HCT116 (cell line): Measurements from ENCODE around the gene HIVEP1. TPM values are rescaled to one million over a fixed set of nuclear protein-coding genes. Genes with fewer than 3 reads are reported as not detected.

Source experiments
- ATAC-seq: fragments of 200-7000 bp; cut with Tn5 transposase; 2 replicates; pipeline ENCODE4 v1.9.1; 2020; ENCODE audit warnings: mild to moderate bottlenecking, moderate library complexity
- BruUV-seq: library from RNA; stranded (reverse); fragments of 400-500 nt; replicated peaks from 2 replicates; lab custom pipeline; 2021; lab: Mats Ljungman, UMichigan
- CTCF ChIA-PET: fragments of 300-600 bp; sonication (Branson Sonifier 250); formaldehyde crosslinking; loops from one replicate; lab custom pipeline; 2021; ENCODE audit warnings: antibody characterized with exemption; lab: Charles Lee
- POLR2A ChIA-PET: fragments of 300-600, 350-600 bp; sonication (Branson Sonifier 250); formaldehyde crosslinking; loops from one replicate; lab custom pipeline; 2021; ENCODE audit warnings: antibody characterized with exemption; lab: Charles Lee
- RAD21 ChIA-PET, 2 experiments: fragments of 300-600 bp; sonication (Branson Sonifier 250); formaldehyde crosslinking; loops; one replicate each; lab custom pipeline; 2023; ENCODE audit warnings: low total read pairs in 2 of 2; ENCODE audit not compliant: uncharacterized antibody in 2 of 2, unreplicated experiment in 2 of 2, low non-redundant PET in 1 of 2; lab: Charles Lee
- DNase-seq: peaks from one replicate; pipeline ENCODE4 v3.0.0-alpha.2; 2010; ENCODE audit warnings: low read depth, low spot score
- H2AFZ ChIP-seq: fragments of 200-600 bp; shearing (Covaris generic), sonication (generic); 2 replicates; pipeline ENCODE4 v1.6.1; 2017; ENCODE audit warnings: low read depth, mixed run types, mixed read lengths, antibody characterized with exemption, low read length; ENCODE audit not compliant: poor library complexity, severe bottlenecking
- H3K27ac ChIP-seq: 2 replicates; pipeline ENCODE4 v1.5.1; 2012; ENCODE audit warnings: low read depth, low read length
- H3K27me3 ChIP-seq: fragments of 200-600 bp; sonication (generic); 2 replicates; pipeline ENCODE4 v1.6.1; 2016; ENCODE audit warnings: mixed run types, low read length, mixed read lengths; ENCODE audit not compliant: insufficient read depth
- H3K36me3 ChIP-seq, 2 experiments: fragments of 200-500 bp in 1 of 2; fragments of 200-600 bp in 1 of 2; sonication (Bioruptor generic) in 1 of 2; sonication (generic) in 1 of 2; 2 replicates each; pipeline versions ENCODE4 v1.5.1 to v1.6.1; 2014 to 2016; ENCODE audit warnings: low read length in 2 of 2, inconsistent platforms in 1 of 2, mixed read lengths in 1 of 2, mixed run types in 1 of 2; ENCODE audit not compliant: insufficient read depth in 2 of 2, control insufficient read depth in 1 of 2
- H3K4me1 ChIP-seq, 2 experiments: fragments of 200-600 bp in 1 of 2; sonication (generic) in 1 of 2; 2 replicates each; pipeline versions ENCODE4 v1.5.1 to v1.6.1; 2012 to 2017; ENCODE audit warnings: low read length in 2 of 2, inconsistent platforms in 1 of 2, mild to moderate bottlenecking in 1 of 2, mixed read lengths in 1 of 2, mixed run types in 1 of 2, moderate library complexity in 1 of 2; ENCODE audit not compliant: insufficient read depth in 2 of 2, control insufficient read depth in 1 of 2
- H3K4me2 ChIP-seq: fragments of 200-600 bp; sonication (generic); 2 replicates; pipeline ENCODE4 v1.6.1; 2017; ENCODE audit warnings: mixed run types, low read length, mixed read lengths
- H3K4me3 ChIP-seq, 2 experiments: fragments of 200-600 bp in 1 of 2; sonication (generic) in 1 of 2; replicated peaks in 1 of 2; 2 replicates each; pipeline ENCODE4 v1.5.1; 2011 to 2016; ENCODE audit warnings: low read length in 2 of 2, control low read depth in 1 of 2, low read depth in 1 of 2, mild to moderate bottlenecking in 1 of 2, mixed read lengths in 1 of 2, mixed run types in 1 of 2
- H3K79me2 ChIP-seq: fragments of 200-600 bp; sonication (generic); 2 replicates; pipeline ENCODE4 v1.6.1; 2017; ENCODE audit warnings: mild to moderate bottlenecking, mixed run types, low read length, moderate library complexity, mixed read lengths; ENCODE audit not compliant: insufficient read depth
- H3K9ac ChIP-seq: fragments of 200-600 bp; sonication (generic); 2 replicates; pipeline ENCODE4 v1.6.1; 2016; ENCODE audit warnings: low read length, mixed read lengths
- H3K9me2 ChIP-seq: fragments of 200-600 bp; sonication (generic), shearing (Covaris generic); 2 replicates; pipeline ENCODE4 v1.6.1; 2017; ENCODE audit warnings: mixed run types, mild to moderate bottlenecking, moderate library complexity; ENCODE audit not compliant: insufficient read depth
- H3K9me3 ChIP-seq, 2 experiments: fragments of 200-500 bp in 1 of 2; fragments of 200-600 bp in 1 of 2; sonication (Bioruptor generic) in 1 of 2; sonication (generic) in 1 of 2; 2 replicates each; pipeline ENCODE4 v1.6.1; 2014 to 2017; ENCODE audit warnings: low read length in 2 of 2, mixed read lengths in 2 of 2, inconsistent platforms in 1 of 2, low read depth in 1 of 2, mild to moderate bottlenecking in 1 of 2, mixed run types in 1 of 2, moderate library complexity in 1 of 2; ENCODE audit not compliant: control insufficient read depth in 1 of 2, insufficient read depth in 1 of 2
- H4K20me1 ChIP-seq: fragments of 200-600 bp; sonication (generic), shearing (Covaris generic); 2 replicates; pipeline ENCODE4 v1.6.1; 2017; ENCODE audit warnings: mixed run types, mild to moderate bottlenecking, moderate library complexity; ENCODE audit not compliant: insufficient read depth
- CBX3 ChIP-seq: IDR thresholded peaks from 2 replicates; pipeline ENCODE4 v1.6.1; 2012; ENCODE audit warnings: low read depth
- CTCF ChIP-seq, 3 experiments: fragments of 200-600 bp in 1 of 3; sonication (generic) in 1 of 3; IDR thresholded peaks in 2 of 3; conservative IDR thresholded peaks in 1 of 3; 2 replicates each; pipeline ENCODE4 v1.5.1; 2012 to 2017; ENCODE audit warnings: low read depth in 2 of 3, low read length in 2 of 3, antibody characterized with exemption in 1 of 3, borderline replicate concordance in 1 of 3, control low read depth in 1 of 3, mild to moderate bottlenecking in 1 of 3, mixed read lengths in 1 of 3, mixed run types in 1 of 3, moderate library complexity in 1 of 3; ENCODE audit not compliant: insufficient read depth in 1 of 3
- EGR1 ChIP-seq: IDR thresholded peaks from 2 replicates; pipeline ENCODE4 v1.6.1; 2012; ENCODE audit warnings: low read depth
- EZH2 ChIP-seq: fragments of 200-600 bp; sonication (generic); IDR thresholded peaks from 2 replicates; pipeline ENCODE4 v1.6.1; 2017; ENCODE audit warnings: antibody characterized with exemption, mixed run types
- EZH2phosphoT487 ChIP-seq: fragments of 200-600 bp; IDR thresholded peaks from 2 replicates; pipeline ENCODE4 v1.6.1; 2018; ENCODE audit warnings: antibody characterized with exemption, borderline replicate concordance
- FOSL1 ChIP-seq: IDR thresholded peaks from 2 replicates; pipeline ENCODE4 v1.6.1; 2012; ENCODE audit warnings: low read depth
- MAX ChIP-seq: IDR thresholded peaks from 2 replicates; pipeline ENCODE4 v1.6.1; 2012
- POLR2A ChIP-seq: IDR thresholded peaks from 2 replicates; pipeline ENCODE4 v1.7.0; 2011; ENCODE audit warnings: borderline replicate concordance; ENCODE audit not compliant: insufficient read depth, insufficient read length; ENCODE audit errors: extremely low read depth
- POLR2AphosphoS5 ChIP-seq: IDR thresholded peaks from 2 replicates; pipeline ENCODE4 v1.6.1; 2011; ENCODE audit warnings: mild to moderate bottlenecking, low read depth, low read length, moderate library complexity
- RAD21 ChIP-seq: IDR thresholded peaks from 2 replicates; pipeline ENCODE4 v1.6.1; 2012; ENCODE audit warnings: low read depth, mild to moderate bottlenecking
- SIN3A ChIP-seq: IDR thresholded peaks from 2 replicates; pipeline ENCODE4 v1.6.1; 2012; ENCODE audit warnings: low read depth
- SRF ChIP-seq: IDR thresholded peaks from 2 replicates; pipeline ENCODE4 v1.6.1; 2012; ENCODE audit warnings: low read depth
- TCF7L2 ChIP-seq: IDR thresholded peaks from 2 replicates; pipeline ENCODE4 v1.7.0; 2011; ENCODE audit warnings: borderline replicate concordance, inconsistent platforms; ENCODE audit not compliant: insufficient read depth, insufficient read length; ENCODE audit errors: extremely low read depth
- YY1 ChIP-seq: IDR thresholded peaks from 2 replicates; pipeline ENCODE4 v1.6.1; 2011; ENCODE audit warnings: low read length, low read depth, moderate library complexity, mild to moderate bottlenecking; ENCODE audit not compliant: insufficient replicate concordance; ENCODE audit errors: extremely low read depth
- ZFX ChIP-seq: fragments of 450-650 bp; IDR thresholded peaks from 2 replicates; pipeline ENCODE4 v1.6.1; 2017
- ZNF274 ChIP-seq: fragments of 200-500 bp; sonication (Bioruptor generic); IDR thresholded peaks from 2 replicates; pipeline ENCODE4 v1.6.1; 2014; ENCODE audit warnings: mild to moderate bottlenecking, low read depth, low read length, inconsistent platforms
- intact Hi-C: fragments of 100-400 bp; cut with micrococcal nuclease; formaldehyde crosslinking; loops from 2 replicates; pipeline ENCODE4 v1.10.0; 2022
- total RNA-seq: library from RNA; stranded (reverse); gene quantifications from one replicate; pipeline ENCODE4 v1.2.1, GENCODE V29; 2021; ENCODE audit not compliant: unreplicated experiment
- TF ChIP-seq, protein P1 (sequence below): IDR thresholded peaks from 2 replicates; pipeline ENCODE4 v1.6.1; 2012
- TF ChIP-seq, protein P2 (sequence below): IDR thresholded peaks from 2 replicates; pipeline ENCODE4 v1.6.1; 2012; ENCODE audit warnings: low read depth

The HIVEP1 gene
- total RNA-seq, 1 experiment from 2014 or later = 11.2 TPM

- Histone ChIP-seq H3K4me2 (no peak overlapping the region), H3K36me3 (no peaks in the 10 kb centered on the region), H3K27ac (no peak overlapping the region), H3K9me3 (no peaks in the 10 kb centered on the region), H3K9ac (no peak overlapping the region), H3K9me2 (no peaks in the 10 kb centered on the region), H3K27me3 (no peaks in the 10 kb centered on the region), H3K4me1 (no peaks in the 10 kb centered on the region), H4K20me1 (no peaks in the 10 kb centered on the region), H2AFZ (no peak overlapping the region), H3K79me2 (no peaks in the 10 kb centered on the region), H3K4me3 (no peak overlapping the region)
- TF ChIP-seq POLR2A (no peak), FOSL1 (no peak), CBX3 (no peak), YY1 (no peak), SRF (no peak), MAX (no peak), RAD21 (no peak), CTCF (IDR thresholded peaks at IDR 0.05 in 2 of 3, conservative IDR thresholded peaks at IDR 0.05 in 1 of 3; ENCODE audit: borderline replicate concordance in 1 of 3, insufficient read depth in 1 of 3, low read depth in 2 of 3, low read length in 2 of 3) (no peak), POLR2AphosphoS5 (no peak), EGR1 (no peak), SIN3A (no peak), ZNF274 (no peak), TCF7L2 (no peak), EZH2 (no peak), EZH2phosphoT487 (no peak), ZFX (no peak)
- TF ChIP-seq, protein P1, sequence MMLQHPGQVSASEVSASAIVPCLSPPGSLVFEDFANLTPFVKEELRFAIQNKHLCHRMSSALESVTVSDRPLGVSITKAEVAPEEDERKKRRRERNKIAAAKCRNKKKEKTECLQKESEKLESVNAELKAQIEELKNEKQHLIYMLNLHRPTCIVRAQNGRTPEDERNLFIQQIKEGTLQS = no peak
- TF ChIP-seq, protein P2, sequence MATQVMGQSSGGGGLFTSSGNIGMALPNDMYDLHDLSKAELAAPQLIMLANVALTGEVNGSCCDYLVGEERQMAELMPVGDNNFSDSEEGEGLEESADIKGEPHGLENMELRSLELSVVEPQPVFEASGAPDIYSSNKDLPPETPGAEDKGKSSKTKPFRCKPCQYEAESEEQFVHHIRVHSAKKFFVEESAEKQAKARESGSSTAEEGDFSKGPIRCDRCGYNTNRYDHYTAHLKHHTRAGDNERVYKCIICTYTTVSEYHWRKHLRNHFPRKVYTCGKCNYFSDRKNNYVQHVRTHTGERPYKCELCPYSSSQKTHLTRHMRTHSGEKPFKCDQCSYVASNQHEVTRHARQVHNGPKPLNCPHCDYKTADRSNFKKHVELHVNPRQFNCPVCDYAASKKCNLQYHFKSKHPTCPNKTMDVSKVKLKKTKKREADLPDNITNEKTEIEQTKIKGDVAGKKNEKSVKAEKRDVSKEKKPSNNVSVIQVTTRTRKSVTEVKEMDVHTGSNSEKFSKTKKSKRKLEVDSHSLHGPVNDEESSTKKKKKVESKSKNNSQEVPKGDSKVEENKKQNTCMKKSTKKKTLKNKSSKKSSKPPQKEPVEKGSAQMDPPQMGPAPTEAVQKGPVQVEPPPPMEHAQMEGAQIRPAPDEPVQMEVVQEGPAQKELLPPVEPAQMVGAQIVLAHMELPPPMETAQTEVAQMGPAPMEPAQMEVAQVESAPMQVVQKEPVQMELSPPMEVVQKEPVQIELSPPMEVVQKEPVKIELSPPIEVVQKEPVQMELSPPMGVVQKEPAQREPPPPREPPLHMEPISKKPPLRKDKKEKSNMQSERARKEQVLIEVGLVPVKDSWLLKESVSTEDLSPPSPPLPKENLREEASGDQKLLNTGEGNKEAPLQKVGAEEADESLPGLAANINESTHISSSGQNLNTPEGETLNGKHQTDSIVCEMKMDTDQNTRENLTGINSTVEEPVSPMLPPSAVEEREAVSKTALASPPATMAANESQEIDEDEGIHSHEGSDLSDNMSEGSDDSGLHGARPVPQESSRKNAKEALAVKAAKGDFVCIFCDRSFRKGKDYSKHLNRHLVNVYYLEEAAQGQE = no peak
- ATAC-seq (no peak), DNase-seq (no peak)
- no TSS peak for BruUV-seq
- ChIA-PET CTCF (no interaction called here), RAD21 (no interaction called here), POLR2A (no interaction called here)
- intact Hi-C loops = no loop called here
Measured at GRCh38 chr6:12116264-12116800, 104.2 kb downstream of the HIVEP1 start.
